ENCODE results near the gene ATP10B. TPM values are rescaled to one million over a fixed set of nuclear protein-coding genes. Genes with fewer than 3 reads are reported as not detected.

Gene ATP10B
- polyA plus RNA-seq, 1 of the 3 experiments (the other 2 are of a cell fraction) = not detected

DNA sequence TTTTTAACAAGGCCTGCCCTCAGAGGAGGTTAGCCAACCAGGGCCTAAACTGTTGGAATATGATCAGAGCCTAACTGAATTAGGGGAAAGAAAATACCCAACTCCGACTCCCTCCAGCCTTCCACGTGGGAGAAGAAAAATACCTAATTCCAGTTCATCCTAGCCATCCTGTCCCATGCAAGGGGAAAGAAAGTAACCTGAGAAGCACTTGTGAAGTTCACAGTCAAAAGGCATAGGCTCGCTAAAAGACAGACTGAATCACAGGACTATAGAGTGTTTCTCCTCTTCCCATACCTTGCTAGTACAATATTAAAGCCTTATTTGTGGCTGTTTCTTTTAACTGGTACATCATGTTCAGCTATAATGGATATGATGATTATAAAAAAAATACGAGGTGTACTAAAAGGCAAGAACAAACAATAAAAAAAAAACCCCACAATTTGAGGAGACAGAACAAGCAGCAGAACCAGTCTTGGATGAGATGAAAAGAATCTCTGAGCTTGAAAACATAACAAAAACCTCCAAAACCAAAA is 18.0 kb upstream of the ATP10B start:
- Histone ChIP-seq H4K20me1 (ENCODE audit: insufficient read depth) (no peaks in the 10 kb centered on the region), H3K4me2 (no peak overlapping the region), H3K9me3 (no peaks in the 10 kb centered on the region), H3K27me3 (ENCODE audit: insufficient read depth) (no peaks in the 10 kb centered on the region), H3K27ac (ENCODE audit: low read depth in 2 of 2, low read length in 1 of 2) (no peak overlapping the region), H3K79me2 (ENCODE audit: insufficient read depth) (no peaks in the 10 kb centered on the region), H3K36me3 (replicated peaks in 1 of 2; ENCODE audit: control insufficient read depth in 1 of 2, insufficient read depth in 2 of 2, low read length in 1 of 2) (no peaks in the 10 kb centered on the region), H3F3A (replicated peaks; ENCODE audit: insufficient read depth) (no peaks in the 10 kb centered on the region), H3K9me2 (no peaks in the 10 kb centered on the region), H3K4me1 (ENCODE audit: control insufficient read depth in 1 of 2, insufficient read depth in 2 of 2, low read depth in 1 of 2, low read length in 1 of 2) (no peaks in the 10 kb centered on the region), H2AFZ (ENCODE audit: low read depth) (no peak overlapping the region), H3K9ac (no peak overlapping the region), H3K4me3 (ENCODE audit: low read depth in 2 of 2, low read length in 1 of 2) (no peak overlapping the region)
- POLR2A ChIA-PET = no interaction called here
- TF ChIP-seq TEAD4 (IDR thresholded peaks at IDR 0.05; ENCODE audit: borderline replicate concordance, insufficient read depth) = no peak
- TF ChIP-seq RAD21 (IDR thresholded peaks at IDR 0.05; ENCODE audit: low read length) = no peak
- TF ChIP-seq FOXJ3 (CRISPR knock-in tag; IDR thresholded peaks at IDR 0.05) = no peak
- no peak for TF ChIP-seq FOXM1 (IDR thresholded peaks at IDR 0.05; ENCODE audit: low read depth)
- TF ChIP-seq, protein P1, sequence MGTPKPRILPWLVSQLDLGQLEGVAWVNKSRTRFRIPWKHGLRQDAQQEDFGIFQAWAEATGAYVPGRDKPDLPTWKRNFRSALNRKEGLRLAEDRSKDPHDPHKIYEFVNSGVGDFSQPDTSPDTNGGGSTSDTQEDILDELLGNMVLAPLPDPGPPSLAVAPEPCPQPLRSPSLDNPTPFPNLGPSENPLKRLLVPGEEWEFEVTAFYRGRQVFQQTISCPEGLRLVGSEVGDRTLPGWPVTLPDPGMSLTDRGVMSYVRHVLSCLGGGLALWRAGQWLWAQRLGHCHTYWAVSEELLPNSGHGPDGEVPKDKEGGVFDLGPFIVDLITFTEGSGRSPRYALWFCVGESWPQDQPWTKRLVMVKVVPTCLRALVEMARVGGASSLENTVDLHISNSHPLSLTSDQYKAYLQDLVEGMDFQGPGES (IDR thresholded peaks at IDR 0.05; ENCODE audit: low read depth, low read length) = no peak
- no peak for TF ChIP-seq JUND (IDR thresholded peaks at IDR 0.05)
- TF ChIP-seq YY1 (IDR thresholded peaks at IDR 0.05; ENCODE audit: low read depth) = no peak
- TF ChIP-seq ELF1 (IDR thresholded peaks at IDR 0.05) = no peak
- no peak for TF ChIP-seq NRF1 (IDR thresholded peaks at IDR 0.05; ENCODE audit: low read depth, low read length)
- no peak for TF ChIP-seq FOSL2 (IDR thresholded peaks at IDR 0.05; ENCODE audit: borderline replicate concordance, low read depth)
- TF ChIP-seq, protein P2, sequence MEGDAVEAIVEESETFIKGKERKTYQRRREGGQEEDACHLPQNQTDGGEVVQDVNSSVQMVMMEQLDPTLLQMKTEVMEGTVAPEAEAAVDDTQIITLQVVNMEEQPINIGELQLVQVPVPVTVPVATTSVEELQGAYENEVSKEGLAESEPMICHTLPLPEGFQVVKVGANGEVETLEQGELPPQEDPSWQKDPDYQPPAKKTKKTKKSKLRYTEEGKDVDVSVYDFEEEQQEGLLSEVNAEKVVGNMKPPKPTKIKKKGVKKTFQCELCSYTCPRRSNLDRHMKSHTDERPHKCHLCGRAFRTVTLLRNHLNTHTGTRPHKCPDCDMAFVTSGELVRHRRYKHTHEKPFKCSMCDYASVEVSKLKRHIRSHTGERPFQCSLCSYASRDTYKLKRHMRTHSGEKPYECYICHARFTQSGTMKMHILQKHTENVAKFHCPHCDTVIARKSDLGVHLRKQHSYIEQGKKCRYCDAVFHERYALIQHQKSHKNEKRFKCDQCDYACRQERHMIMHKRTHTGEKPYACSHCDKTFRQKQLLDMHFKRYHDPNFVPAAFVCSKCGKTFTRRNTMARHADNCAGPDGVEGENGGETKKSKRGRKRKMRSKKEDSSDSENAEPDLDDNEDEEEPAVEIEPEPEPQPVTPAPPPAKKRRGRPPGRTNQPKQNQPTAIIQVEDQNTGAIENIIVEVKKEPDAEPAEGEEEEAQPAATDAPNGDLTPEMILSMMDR (IDR thresholded peaks at IDR 0.05) = no peak
- DNase-seq = no peak
- WGBS (ENCODE audit: low lambda C conversion rate) = 8% methylated on average over 4 of the region's 4 CpGs
- CTCF ChIA-PET = no interaction called here

DNA sequence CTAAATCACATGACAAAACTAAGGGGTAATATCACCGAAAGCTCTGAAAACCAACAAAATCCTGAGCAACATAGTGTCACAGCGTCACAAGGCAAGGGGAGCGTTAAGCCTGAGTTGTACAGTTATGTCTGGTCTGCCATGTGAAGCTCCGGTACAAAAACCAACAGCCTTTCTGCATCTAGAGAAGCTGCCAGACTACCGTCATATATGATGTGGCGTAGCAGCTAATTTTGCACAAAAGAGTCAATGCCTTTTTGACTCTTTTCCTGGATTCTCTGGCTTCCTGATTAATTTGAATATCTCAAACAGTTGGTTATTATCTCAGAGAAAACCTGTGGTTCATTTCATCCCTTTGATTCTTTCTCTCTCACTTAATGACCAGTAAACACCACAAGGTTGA is 16.0 kb upstream of the ATP10B start:
- TF ChIP-seq, protein P1 (IDR thresholded peaks at IDR 0.05; ENCODE audit: low read depth, low read length) = no peak
- TF ChIP-seq EP300 (IDR thresholded peaks at IDR 0.05; ENCODE audit: borderline replicate concordance in 1 of 2, low read depth in 1 of 2, low read length in 1 of 2) = no peak
- TF ChIP-seq POLR2AphosphoS5 (IDR thresholded peaks at IDR 0.05; ENCODE audit: low read depth, low read length) = no peak
- TF ChIP-seq, protein P2 (IDR thresholded peaks at IDR 0.05) = no peak
- H3K4me1 ChIP-seq (ENCODE audit: control insufficient read depth in 1 of 2, insufficient read depth in 2 of 2, low read depth in 1 of 2, low read length in 1 of 2) = no peaks in the 10 kb centered on the region
- POLR2A ChIA-PET = no interaction called here

More for the DNA sequence above, 16.0 kb upstream of the ATP10B start:
- Histone ChIP-seq H3K9me3 (no peaks in the 10 kb centered on the region), H3K79me2 (ENCODE audit: insufficient read depth) (no peaks in the 10 kb centered on the region), H3K4me3 (ENCODE audit: low read depth in 2 of 2, low read length in 1 of 2) (no peak overlapping the region), H3F3A (replicated peaks; ENCODE audit: insufficient read depth) (no peaks in the 10 kb centered on the region), H4K20me1 (ENCODE audit: insufficient read depth) (no peaks in the 10 kb centered on the region), H3K27me3 (ENCODE audit: insufficient read depth) (no peaks in the 10 kb centered on the region), H3K9ac (no peak overlapping the region), H3K9me2 (0 out of 2 replicates have a peak, but pooled peaks cover under 1% of the 10 kb centered on the region), H2AFZ (ENCODE audit: low read depth) (no peak overlapping the region), H3K27ac (ENCODE audit: low read depth in 2 of 2, low read length in 1 of 2) (no peak overlapping the region), H3K36me3 (replicated peaks in 1 of 2; ENCODE audit: control insufficient read depth in 1 of 2, insufficient read depth in 2 of 2, low read length in 1 of 2) (no peaks in the 10 kb centered on the region), H3K4me2 (no peak overlapping the region)
- CTCF ChIA-PET = interaction anchor here (1.1 kb wide), 1 partner anchor 429 kb away, joined by 4 read pairs; no protein-coding TSS in a partner anchor
- WGBS (ENCODE audit: low lambda C conversion rate) = 6% methylated on average over 6 of the region's 6 CpGs
- no peak for DNase-seq

All from SK-N-SH (cell line).